Stimulated activated CD8-positive, alpha-beta memory T cell treated with anti-CD3 and anti-CD28 coated beads, Interleukin-4, amount 100 ng/mL, for 4 hours (primary cell): Measurements from ENCODE around the gene CACNB4.
"Not testable (repeated sequence)": the region's sequence is repeated elsewhere in the genome, so short reads cannot be mapped to it uniquely, and the experiment has no call there.

ENCODE experiments used
- DNase-seq, 2 donors: peaks; one replicate each; pipeline ENCODE4 v3.0.0-alpha.2; 2020; ENCODE audit warnings: low read depth in 2 of 2, low spot score in 1 of 2

CACNB4 gene

DNA sequence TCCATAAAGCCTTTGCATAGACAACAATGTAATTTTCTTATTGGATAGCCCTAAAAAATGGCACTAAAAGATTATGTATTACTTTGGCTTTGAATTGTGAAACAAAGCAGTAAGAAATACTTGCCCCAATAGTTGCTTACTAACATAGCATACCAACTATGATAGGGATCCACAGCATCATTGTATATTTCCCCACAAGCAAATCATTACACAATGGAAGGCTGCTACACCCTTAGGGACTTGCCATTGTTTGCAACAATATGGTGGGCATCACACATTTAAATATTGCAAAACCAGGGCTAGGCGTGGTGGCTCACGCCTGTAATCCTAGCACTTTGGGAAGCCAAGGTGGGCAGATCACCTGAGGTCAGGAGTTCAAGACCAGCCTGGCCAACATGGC is 74.4 kb downstream of the CACNB4 start:
- DNase-seq = no peak

DNA sequence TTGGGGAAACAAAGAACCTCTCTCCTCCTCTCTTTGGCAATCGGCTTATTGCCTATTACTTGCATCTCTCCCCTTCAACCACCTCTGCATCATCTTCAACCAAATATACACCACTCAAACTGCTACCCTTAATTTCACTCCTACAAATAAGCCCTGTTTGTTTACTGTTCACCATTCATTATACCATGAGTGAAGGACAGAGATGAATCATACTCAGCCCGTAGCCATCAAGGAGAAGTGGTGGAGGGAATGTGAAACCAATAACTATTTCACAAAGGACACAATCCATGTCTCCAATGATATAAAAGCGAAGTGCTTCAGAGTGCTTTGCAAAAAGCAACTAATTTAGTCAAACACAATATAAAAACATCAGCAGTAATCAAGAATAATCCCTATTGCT is 76.8 kb downstream of the CACNB4 start:
- DNase-seq = no peak

DNA sequence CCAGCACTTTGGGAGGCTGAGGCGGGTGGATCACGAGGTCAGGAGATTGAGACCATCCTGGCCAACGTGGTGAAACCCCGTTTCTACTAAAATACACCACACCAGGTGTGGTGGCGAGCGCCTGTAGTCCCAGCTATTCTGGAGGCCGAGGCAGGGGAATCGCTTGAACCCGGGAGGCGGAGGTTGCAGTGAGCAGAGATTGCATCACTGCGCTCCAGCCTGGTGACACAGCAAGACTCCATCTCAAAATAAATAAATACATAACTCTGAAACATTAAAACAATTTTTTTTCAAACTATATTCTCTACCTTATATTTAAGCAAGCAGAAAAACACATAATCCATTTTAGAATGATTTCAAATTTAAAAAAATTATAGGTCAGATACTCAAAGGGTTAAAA is 77.8 kb downstream of the CACNB4 start:
- DNase-seq = not testable (repeated sequence)

DNA sequence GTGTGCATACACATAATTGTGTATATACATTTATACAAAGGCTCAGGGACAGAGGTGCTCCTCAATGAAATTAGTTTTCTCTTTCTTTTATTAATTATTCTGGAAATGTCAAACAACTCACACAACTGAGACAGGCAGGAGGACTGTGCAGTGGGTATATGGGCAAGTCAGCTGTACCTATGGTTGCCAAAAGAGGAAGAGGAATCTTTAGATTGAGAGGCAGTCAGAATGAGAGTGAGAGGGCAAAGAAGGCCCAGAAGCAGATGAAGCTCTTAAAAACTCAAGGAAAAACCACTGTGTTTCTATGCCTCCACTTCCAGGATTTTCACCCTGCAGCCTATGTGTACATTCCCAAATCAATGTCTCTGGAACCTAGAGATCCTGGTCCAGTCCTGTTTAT is 79.1 kb downstream of the CACNB4 start:
- DNase-seq = no peak

DNA sequence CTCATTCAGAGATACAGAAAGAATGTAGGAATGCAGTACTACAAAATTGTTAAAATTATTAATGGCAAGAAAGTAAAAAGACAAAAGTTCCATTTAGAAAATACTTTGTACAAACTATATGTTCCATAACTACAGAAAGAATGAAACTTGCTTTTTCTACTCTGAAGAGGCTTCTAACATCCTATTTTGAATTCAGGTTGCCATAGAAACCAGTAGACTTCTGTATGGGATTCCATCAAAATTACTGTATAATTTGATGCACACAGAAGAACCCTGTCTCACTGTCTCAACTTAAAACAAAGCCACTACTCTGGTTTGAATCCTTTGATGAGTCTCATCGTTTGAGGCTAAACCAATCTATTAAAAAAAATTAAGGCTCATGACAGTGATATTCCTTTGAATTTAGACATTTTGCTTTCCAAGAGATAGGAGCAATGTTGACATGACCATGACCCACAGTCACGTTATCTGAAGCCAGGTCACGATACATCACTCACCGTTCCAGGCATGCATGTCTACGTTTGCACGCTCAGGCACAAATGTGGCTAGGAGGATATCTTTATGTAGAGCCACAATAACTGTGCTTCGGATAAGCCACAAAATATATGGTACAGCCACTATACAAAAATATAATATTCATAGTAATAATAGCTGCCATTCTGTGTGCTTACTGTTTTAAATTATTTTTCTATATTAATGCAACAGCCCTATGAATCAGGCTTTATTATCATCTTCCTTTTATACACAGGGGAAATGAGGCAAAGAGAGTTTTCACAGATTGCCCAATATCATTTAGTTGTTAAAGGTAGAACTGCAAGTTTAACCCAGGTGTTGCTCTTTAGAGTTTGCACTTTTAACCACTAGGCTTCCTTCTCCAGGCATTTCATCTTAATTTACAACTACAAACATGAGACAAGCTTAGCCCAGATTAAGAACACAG is 82.4 kb downstream of the CACNB4 start:
- no peak for DNase-seq

DNA sequence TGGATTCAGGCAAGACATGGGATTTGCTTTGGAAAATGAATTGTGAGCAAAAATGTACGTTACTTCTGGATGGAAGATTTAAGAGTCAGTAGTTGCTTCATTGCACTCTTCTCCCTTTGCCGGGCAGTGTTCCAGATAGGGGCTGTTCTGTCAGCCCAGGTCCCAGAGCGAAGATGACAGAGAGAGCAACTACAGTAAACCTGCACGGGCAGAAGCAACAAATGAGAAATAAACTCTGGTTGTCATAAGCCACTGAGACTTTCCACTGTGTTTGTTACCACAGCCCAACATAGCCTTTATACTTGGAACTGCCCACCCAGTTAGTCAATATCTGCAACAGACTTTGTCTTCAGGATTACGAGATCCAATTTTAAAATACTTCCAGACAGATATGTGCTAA is 83.3 kb downstream of the CACNB4 start:
- DNase-seq = no peak

DNA sequence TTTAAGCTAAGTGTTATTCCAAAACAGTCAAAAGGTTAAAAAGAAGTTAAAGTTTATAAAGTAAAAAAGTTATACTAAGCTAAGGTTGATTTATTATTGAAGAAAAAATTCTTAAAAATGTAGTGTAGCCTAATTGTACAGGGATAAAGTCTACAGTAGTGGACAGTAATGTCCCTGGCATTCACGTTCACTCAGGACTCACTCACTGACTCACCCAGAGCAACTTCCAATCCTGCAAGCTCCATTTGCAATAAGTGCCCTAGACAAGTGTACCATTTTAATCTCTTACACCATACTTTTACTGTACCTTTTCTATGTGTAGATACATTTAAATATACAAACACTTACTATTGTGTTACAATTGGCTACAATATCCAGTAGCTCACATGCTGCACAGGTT is 86.1 kb downstream of the CACNB4 start:
- DNase-seq = no peak

DNA sequence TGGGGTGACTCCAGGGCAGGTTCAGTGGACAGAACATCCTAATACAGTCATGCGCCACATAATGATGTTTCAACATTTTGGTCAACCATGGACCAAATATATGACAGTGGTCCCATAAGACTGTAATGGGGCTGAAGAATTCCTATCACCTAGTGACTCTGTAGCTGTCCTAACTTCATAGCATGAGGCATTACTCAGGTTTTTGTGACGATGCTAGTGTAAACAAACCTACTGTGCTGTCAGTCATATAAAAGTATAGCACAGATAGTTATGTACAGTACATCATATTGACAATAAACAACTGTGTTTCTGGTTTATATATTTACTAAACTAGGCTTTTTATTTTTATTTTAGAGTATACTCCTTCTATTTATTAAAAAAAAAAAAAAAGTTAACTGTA is 87.1 kb downstream of the CACNB4 start:
- no peak for DNase-seq

DNA sequence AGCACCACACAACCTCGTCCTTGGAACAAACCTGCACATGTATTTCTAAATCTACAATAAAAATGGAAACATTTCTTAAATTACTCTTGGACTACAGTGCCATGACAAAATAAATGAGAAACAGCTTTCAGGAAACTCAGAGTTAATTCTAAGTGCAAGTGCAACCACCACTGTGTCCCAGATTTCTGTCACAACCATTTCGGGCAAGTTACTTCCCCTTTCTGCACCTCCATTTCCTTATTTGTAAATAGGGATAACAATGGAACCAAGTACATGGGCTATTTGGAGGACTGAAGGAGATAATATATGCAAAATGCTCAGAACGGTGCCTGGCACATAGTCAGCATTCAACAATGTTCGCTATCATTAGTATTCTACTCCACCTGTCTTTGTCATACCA is 93.2 kb downstream of the CACNB4 start:
- DNase-seq = no peak

DNA sequence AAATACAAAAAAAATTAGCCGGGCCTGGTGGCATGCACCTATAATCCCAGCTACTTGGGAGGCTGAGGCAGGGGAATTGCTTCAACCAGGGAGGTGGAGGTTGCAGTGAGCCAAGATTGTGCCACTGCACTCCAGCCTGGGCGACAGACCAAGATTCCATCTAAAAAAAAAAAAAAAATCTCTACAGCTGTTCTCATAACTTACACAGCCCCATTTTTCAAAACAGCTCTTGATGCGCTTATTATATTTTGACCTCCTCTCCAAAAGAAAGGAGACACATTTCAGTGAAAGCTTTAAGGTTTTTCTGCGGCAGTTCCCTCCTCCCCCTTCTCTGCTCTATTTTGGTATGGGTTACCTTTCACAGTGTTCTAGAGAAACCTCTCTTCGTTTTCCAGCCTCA is 95.6 kb downstream of the CACNB4 start:
- DNase-seq = not testable (repeated sequence)

DNA sequence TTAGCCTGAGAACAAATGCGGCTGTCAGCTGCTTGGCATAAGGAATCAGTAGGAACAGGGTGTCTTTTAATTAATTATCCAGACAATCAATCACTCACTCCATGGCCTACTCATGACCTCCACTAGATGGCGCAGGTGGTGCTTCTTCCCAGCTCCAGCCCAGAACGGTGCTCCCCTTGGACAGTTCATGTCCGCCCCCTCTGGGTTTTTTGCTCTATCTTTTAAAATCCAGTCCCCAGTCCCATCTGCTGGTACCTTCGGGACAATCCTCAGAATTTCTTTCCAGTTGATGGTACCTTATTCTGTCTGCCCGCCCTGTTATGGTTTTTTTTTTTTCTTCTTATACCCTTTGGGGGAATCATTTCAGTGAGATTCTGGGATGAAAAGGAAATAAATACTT is 99.8 kb downstream of the CACNB4 start:
- no peak for DNase-seq

DNA sequence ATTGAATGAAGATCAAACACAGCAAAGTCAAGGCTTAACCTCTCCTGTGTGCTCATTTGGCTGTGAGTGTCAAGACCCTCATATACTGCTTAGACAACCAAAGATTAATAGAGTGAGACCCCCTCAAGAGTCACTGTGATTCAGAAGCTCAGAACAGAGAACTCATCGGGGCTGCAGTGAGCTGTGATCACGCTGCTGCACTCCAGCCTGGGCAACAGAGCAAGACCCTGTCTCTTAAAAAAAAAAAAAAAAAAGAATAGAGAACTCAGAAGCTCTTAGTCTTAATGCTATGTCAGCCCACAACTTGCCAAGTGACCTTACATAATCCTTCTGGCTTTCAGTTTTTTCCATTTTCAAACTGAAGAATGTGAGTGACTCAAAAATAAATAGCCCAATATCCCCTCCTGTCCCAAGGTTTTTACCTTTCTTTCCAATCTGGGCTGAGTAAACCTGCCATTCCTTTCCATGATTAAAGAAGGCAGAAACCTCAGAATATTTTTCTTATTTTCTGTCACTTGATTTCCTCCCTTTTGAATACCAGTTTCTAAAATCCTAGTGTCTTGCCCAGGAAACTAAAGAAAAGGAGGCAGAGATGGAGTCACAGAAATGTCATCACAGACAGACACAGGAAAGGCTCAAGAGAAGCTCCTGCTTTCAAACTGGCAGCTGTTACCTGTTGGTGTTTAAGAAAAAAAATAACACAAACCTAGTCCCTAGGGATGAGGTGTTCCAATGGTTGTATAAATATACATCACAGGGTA is 102.4 kb downstream of the CACNB4 start:
- no peak for DNase-seq

DNA sequence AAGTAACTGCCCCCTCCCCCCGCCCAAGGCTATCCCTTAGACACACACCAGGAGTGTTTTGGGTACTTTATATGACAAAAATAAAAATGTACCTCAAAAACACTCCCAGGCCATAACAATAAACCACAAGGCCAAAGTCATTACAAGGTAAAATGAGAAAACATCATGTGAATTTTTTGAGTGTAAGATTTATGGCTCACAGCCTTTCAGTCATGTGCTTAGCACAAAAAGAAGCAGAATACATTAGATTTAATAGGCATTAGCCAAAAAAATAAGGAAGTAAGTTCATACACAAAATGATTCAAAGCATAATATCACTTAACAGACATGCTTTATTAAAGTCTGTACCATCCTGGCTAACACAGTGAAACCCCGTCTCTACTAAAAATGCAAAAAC is 103.7 kb downstream of the CACNB4 start:
- DNase-seq = no peak

DNA sequence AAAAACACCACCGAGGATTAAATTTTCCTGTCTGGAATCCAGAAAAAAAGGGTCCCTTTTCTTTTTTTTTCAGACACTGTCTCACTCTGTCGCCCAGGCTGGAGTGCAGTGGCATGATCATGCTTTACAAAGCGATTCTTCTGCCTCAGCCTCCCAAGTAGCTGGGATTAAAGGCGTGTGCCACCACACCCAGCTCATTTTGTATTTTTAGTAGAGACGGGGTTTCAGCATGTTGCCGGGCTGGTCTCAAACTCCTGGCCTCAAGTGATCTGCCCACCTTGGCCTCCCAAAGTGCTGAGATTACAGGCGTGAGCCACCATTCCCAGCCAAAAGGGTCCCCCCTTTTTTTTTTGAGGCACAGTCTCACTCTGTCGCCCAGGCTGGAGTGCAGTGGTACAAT is 104.7 kb downstream of the CACNB4 start:
- DNase-seq = not testable (repeated sequence)

DNA sequence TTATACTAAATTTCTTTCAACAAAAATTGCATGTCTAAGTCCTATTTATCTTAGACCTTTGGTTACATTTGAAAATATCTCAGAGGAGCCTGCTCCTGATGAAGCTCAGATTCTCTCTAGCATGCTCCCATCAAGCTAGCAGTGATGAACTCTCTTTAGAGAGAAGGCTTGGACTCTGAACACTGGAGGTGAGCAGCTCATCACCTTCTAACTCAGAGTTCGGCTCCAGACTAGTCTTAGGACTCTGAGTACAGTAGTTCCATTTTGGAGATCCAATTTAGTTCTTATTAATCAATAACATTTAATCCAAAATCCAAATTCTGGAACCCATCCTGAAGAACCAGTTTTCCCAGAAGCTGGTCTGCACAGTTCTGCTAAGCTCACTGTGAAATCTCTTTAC is 107.8 kb downstream of the CACNB4 start:
- DNase-seq = no peak

DNA sequence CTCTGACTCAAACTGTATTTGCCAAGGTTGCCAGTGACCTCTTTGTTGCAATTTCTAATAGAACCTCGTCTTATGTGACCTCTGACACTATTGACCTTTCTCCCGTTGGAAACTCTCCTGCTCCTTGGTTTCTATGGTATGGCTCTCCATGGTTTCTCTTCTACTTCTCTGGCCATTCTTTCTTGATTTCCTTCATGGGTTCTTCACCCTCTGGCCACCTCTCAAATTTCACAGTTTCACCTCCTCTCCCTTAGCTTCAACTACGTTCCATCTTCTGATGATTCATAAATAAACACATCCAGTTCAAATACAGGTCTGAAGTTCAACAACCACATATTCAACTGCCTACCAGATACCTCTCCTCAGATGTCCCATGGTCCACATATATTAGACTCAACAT is 109.5 kb downstream of the CACNB4 start:
- no peak for DNase-seq

DNA sequence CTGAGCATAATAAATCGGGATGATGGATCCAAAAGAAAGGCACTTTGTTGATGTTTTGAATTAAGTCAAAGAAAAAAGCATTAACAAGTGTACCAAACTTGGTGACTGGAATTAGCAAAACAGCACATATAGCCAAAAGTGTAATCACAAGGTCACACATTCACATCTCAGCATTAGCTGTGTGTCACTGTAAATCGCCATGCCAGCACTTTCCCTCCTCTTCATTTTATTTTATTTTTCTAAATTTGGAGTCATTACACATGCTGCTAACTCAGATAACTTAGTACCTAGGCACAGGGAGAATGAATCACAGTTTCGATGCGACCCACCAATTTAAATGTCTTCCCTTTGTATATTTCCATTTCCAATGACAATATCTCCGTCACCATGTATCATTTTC is 111.4 kb downstream of the CACNB4 start:
- no peak for DNase-seq

DNA sequence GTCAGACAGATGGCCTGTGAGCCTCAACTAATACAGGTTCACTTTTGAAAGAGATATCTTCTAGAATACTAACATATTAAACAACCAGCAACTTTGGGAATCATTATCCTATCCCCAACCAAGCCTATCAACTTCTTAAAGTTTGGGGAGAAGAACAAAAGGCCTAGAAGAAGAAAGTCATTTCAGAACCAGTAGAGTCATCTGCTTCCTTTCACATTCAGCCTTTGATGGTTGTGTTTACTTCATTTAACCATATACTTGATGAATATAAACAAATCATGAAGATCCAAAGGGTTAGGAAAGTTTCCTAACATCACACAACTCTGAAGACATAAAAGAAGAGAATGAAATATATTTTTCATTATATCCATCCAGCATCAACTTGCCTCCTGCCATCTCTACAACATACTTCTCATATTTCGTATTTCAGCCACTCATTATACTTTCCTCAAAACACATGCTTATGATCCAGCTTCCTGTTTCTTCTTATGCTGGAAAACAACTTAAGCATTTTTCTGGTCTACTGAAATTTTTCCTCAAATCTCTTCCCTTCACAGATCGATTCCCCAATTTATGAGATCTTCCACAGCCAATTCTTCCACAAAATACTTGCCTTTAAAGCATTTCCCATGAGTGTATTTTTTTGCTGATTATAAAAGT is 114.3 kb downstream of the CACNB4 start:
- no peak for DNase-seq

DNA sequence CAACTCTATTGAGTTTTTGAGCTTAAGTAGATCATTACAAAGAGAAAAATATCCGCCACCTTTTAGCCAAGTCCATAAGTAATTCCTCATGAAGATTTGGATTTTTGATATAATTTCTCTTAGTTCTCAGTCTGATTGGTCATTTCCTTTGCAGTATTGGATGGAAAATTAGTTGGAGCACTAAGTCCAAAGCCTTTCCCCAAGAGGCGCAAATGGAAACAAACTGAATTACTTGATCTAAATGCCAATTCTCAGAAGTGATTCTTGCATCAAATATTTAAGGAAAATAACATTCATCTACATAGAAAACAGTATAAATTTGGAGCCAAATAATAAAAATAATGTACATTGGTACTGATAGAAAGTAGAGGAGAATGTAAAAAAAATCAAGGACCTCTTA is 115.6 kb downstream of the CACNB4 start:
- no peak for DNase-seq

DNA sequence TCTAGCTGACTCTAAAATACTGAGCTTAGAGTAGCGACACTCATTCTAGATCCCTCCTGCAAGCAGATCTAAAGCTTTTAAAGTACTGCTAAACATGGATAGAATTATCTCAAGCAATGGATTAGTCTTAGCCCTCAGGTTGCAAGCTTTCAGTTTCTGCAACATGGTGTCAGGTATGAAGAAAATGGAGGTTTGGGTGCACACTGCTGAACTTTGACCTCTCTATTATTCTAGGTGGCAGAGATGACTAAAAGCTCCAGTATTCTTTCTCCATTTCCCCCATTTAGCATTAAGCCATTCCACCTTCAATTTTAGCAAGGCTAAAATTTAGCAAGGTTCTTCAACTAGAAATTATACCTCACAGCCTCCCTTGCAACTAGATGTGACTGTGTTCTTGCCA is 117.0 kb downstream of the CACNB4 start:
- no peak for DNase-seq

DNA sequence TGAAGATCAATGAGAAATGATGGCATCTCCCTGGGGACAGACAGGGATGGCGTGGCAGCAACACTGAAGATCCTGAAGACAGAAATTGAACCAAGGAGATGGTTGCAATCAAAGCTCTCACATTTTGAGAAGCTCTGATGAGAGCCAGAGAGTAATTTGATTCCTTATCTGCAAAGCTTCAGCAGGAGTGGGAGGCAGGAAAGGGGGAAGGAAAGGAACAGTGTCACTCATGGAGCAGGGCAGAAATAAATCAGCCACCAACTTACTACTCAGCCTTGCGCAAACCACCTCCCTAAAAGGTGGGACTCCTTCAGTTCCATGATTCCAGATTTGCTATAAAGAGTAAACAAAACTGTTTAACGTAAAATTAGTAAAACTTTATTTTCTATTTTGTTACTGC is 119.2 kb downstream of the CACNB4 start:
- no peak for DNase-seq

DNA sequence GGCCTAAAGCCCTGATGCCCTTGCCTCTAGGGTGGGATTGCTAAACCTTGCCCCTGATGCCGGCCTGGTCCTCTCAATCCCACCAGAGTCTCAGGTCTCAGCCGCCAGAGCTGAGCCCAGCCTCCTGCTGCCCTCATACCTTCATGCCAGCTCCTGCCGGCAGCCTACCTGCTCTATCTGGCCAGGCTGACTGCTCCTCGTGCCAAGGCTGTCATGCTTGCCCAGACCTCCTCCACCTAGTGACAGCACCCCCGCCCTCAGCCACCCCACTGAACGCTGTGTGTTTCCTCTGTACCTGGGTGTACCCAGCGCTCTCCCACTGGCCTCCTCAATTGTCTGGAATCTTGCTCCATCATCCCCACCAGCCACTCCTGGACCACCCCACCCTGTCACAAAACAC is 120.1 kb downstream of the CACNB4 start:
- DNase-seq = no peak
